HCT116 (cell line): Measurements from ENCODE around the gene CA11. TPM values are rescaled to one million over a fixed set of nuclear protein-coding genes. Genes with fewer than 3 reads are reported as not detected.

Source experiments
- ATAC-seq: fragments of 200-7000 bp; cut with Tn5 transposase; 2 replicates; pipeline ENCODE4 v1.9.1; 2020; ENCODE audit warnings: mild to moderate bottlenecking, moderate library complexity
- BruUV-seq: library from RNA; stranded (reverse); fragments of 400-500 nt; replicated peaks from 2 replicates; lab custom pipeline; 2021; lab: Mats Ljungman, UMichigan
- CTCF ChIA-PET: fragments of 300-600 bp; sonication (Branson Sonifier 250); formaldehyde crosslinking; loops from one replicate; lab custom pipeline; 2021; ENCODE audit warnings: antibody characterized with exemption; lab: Charles Lee
- POLR2A ChIA-PET: fragments of 300-600, 350-600 bp; sonication (Branson Sonifier 250); formaldehyde crosslinking; loops from one replicate; lab custom pipeline; 2021; ENCODE audit warnings: antibody characterized with exemption; lab: Charles Lee
- RAD21 ChIA-PET, 2 experiments: fragments of 300-600 bp; sonication (Branson Sonifier 250); formaldehyde crosslinking; loops; one replicate each; lab custom pipeline; 2023; ENCODE audit warnings: low total read pairs in 2 of 2; ENCODE audit not compliant: uncharacterized antibody in 2 of 2, unreplicated experiment in 2 of 2, low non-redundant PET in 1 of 2; lab: Charles Lee
- DNase-seq: peaks from one replicate; pipeline ENCODE4 v3.0.0-alpha.2; 2010; ENCODE audit warnings: low read depth, low spot score
- H2AFZ ChIP-seq: fragments of 200-600 bp; shearing (Covaris generic), sonication (generic); 2 replicates; pipeline ENCODE4 v1.6.1; 2017; ENCODE audit warnings: low read depth, mixed run types, mixed read lengths, antibody characterized with exemption, low read length; ENCODE audit not compliant: poor library complexity, severe bottlenecking
- H3K27ac ChIP-seq: 2 replicates; pipeline ENCODE4 v1.5.1; 2012; ENCODE audit warnings: low read depth, low read length
- H3K27me3 ChIP-seq: fragments of 200-600 bp; sonication (generic); 2 replicates; pipeline ENCODE4 v1.6.1; 2016; ENCODE audit warnings: mixed run types, low read length, mixed read lengths; ENCODE audit not compliant: insufficient read depth
- H3K36me3 ChIP-seq, 2 experiments: fragments of 200-500 bp in 1 of 2; fragments of 200-600 bp in 1 of 2; sonication (Bioruptor generic) in 1 of 2; sonication (generic) in 1 of 2; 2 replicates each; pipeline versions ENCODE4 v1.5.1 to v1.6.1; 2014 to 2016; ENCODE audit warnings: low read length in 2 of 2, inconsistent platforms in 1 of 2, mixed read lengths in 1 of 2, mixed run types in 1 of 2; ENCODE audit not compliant: insufficient read depth in 2 of 2, control insufficient read depth in 1 of 2
- H3K4me1 ChIP-seq, 2 experiments: fragments of 200-600 bp in 1 of 2; sonication (generic) in 1 of 2; 2 replicates each; pipeline versions ENCODE4 v1.5.1 to v1.6.1; 2012 to 2017; ENCODE audit warnings: low read length in 2 of 2, inconsistent platforms in 1 of 2, mild to moderate bottlenecking in 1 of 2, mixed read lengths in 1 of 2, mixed run types in 1 of 2, moderate library complexity in 1 of 2; ENCODE audit not compliant: insufficient read depth in 2 of 2, control insufficient read depth in 1 of 2
- H3K4me2 ChIP-seq: fragments of 200-600 bp; sonication (generic); 2 replicates; pipeline ENCODE4 v1.6.1; 2017; ENCODE audit warnings: mixed run types, low read length, mixed read lengths
- H3K4me3 ChIP-seq, 2 experiments: fragments of 200-600 bp in 1 of 2; sonication (generic) in 1 of 2; replicated peaks in 1 of 2; 2 replicates each; pipeline ENCODE4 v1.5.1; 2011 to 2016; ENCODE audit warnings: low read length in 2 of 2, control low read depth in 1 of 2, low read depth in 1 of 2, mild to moderate bottlenecking in 1 of 2, mixed read lengths in 1 of 2, mixed run types in 1 of 2
- H3K79me2 ChIP-seq: fragments of 200-600 bp; sonication (generic); 2 replicates; pipeline ENCODE4 v1.6.1; 2017; ENCODE audit warnings: mild to moderate bottlenecking, mixed run types, low read length, moderate library complexity, mixed read lengths; ENCODE audit not compliant: insufficient read depth
- H3K9ac ChIP-seq: fragments of 200-600 bp; sonication (generic); 2 replicates; pipeline ENCODE4 v1.6.1; 2016; ENCODE audit warnings: low read length, mixed read lengths
- H3K9me2 ChIP-seq: fragments of 200-600 bp; sonication (generic), shearing (Covaris generic); 2 replicates; pipeline ENCODE4 v1.6.1; 2017; ENCODE audit warnings: mixed run types, mild to moderate bottlenecking, moderate library complexity; ENCODE audit not compliant: insufficient read depth
- H3K9me3 ChIP-seq, 2 experiments: fragments of 200-500 bp in 1 of 2; fragments of 200-600 bp in 1 of 2; sonication (Bioruptor generic) in 1 of 2; sonication (generic) in 1 of 2; 2 replicates each; pipeline ENCODE4 v1.6.1; 2014 to 2017; ENCODE audit warnings: low read length in 2 of 2, mixed read lengths in 2 of 2, inconsistent platforms in 1 of 2, low read depth in 1 of 2, mild to moderate bottlenecking in 1 of 2, mixed run types in 1 of 2, moderate library complexity in 1 of 2; ENCODE audit not compliant: control insufficient read depth in 1 of 2, insufficient read depth in 1 of 2
- H4K20me1 ChIP-seq: fragments of 200-600 bp; sonication (generic), shearing (Covaris generic); 2 replicates; pipeline ENCODE4 v1.6.1; 2017; ENCODE audit warnings: mixed run types, mild to moderate bottlenecking, moderate library complexity; ENCODE audit not compliant: insufficient read depth
- CBX3 ChIP-seq: IDR thresholded peaks from 2 replicates; pipeline ENCODE4 v1.6.1; 2012; ENCODE audit warnings: low read depth
- CEBPB ChIP-seq: IDR thresholded peaks from 2 replicates; pipeline ENCODE4 v1.6.1; 2012; ENCODE audit warnings: low read depth
- FOSL1 ChIP-seq: IDR thresholded peaks from 2 replicates; pipeline ENCODE4 v1.6.1; 2012; ENCODE audit warnings: low read depth
- POLR2AphosphoS5 ChIP-seq: IDR thresholded peaks from 2 replicates; pipeline ENCODE4 v1.6.1; 2011; ENCODE audit warnings: mild to moderate bottlenecking, low read depth, low read length, moderate library complexity
- SP1 ChIP-seq: IDR thresholded peaks from 2 replicates; pipeline ENCODE4 v1.6.1; 2012; ENCODE audit warnings: low read depth
- SRF ChIP-seq: IDR thresholded peaks from 2 replicates; pipeline ENCODE4 v1.6.1; 2012; ENCODE audit warnings: low read depth
- ZNF274 ChIP-seq: fragments of 200-500 bp; sonication (Bioruptor generic); IDR thresholded peaks from 2 replicates; pipeline ENCODE4 v1.6.1; 2014; ENCODE audit warnings: mild to moderate bottlenecking, low read depth, low read length, inconsistent platforms
- intact Hi-C: fragments of 100-400 bp; cut with micrococcal nuclease; formaldehyde crosslinking; loops from 2 replicates; pipeline ENCODE4 v1.10.0; 2022
- total RNA-seq: library from RNA; stranded (reverse); gene quantifications from one replicate; pipeline ENCODE4 v1.2.1, GENCODE V29; 2021; ENCODE audit not compliant: unreplicated experiment
- TF ChIP-seq, protein P1 (sequence below): IDR thresholded peaks from 2 replicates; pipeline ENCODE4 v1.6.1; 2012

Gene CA11
- total RNA-seq, 1 experiment from 2014 or later, result 29.6 TPM

DNA sequence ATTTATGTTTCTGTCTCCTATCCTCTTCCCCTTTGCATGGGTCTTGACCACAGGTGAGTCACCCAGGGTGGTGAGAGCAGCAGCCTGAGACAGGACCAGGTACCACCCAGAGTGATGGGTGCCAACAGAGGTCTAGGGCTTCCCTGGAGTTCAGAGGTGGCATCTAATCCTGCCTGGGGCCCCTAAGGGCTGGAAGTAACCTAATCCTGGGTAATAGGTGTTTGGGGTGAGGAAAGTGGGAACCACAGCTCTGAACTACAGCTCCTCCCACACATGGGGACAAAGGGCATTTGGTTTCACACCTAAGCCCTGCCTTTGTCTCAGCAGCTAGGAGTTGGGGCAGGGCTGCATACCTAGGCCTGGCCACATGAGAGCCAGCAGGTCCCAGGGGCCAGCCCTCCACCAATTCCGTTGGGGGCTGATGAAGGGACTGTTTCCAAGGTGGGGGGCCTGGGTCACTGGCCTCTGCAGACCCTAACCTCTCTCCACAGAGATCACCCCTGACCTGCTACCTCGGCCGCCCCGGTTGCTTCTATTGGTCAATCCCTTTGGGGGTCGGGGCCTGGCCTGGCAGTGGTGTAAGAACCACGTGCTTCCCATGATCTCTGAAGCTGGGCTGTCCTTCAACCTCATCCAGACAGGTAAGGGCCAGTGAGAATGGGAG lies 18.7 kb downstream of the CA11 start (continued):
- TF ChIP-seq, protein P1, sequence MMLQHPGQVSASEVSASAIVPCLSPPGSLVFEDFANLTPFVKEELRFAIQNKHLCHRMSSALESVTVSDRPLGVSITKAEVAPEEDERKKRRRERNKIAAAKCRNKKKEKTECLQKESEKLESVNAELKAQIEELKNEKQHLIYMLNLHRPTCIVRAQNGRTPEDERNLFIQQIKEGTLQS, result no peak
- TF ChIP-seq SRF, result no peak
- no peak for TF ChIP-seq ZNF274
- no peak for TF ChIP-seq CBX3
- TF ChIP-seq POLR2AphosphoS5, result no peak; the same call in 1 of the 2 replicates

DNA sequence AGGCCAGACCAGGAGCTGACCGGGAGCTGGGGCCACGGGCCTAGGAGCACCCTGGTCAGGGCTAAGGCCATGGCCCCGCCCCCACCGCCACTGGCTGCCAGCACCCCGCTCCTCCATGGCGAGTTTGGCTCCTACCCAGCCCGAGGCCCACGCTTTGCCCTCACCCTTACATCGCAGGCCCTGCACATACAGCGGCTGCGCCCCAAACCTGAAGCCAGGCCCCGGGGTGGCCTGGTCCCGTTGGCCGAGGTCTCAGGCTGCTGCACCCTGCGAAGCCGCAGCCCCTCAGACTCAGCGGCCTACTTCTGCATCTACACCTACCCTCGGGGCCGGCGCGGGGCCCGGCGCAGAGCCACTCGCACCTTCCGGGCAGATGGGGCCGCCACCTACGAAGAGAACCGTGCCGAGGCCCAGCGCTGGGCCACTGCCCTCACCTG lies 20.1 kb downstream of the CA11 start:
- ATAC-seq (no peak), DNase-seq (no peak)
- Histone ChIP-seq H3K79me2 (peaks cover 21% of the 10 kb centered on the region; the same call in 1 of the 2 replicates), H3K4me2 (no peak overlapping the region), H3K4me1 (peaks cover 32 to 44% of the 10 kb centered on the region in 2 experiments), H3K27ac (peak overlapping the region; percentile 39; the same call in 1 of the 2 replicates), H3K9me3 (no peaks in the 10 kb centered on the region), H4K20me1 (no peaks in the 10 kb centered on the region), H2AFZ (no peak overlapping the region), H3K36me3 (0 out of 4 replicates have a peak, but pooled peaks cover 0 to 4% of the 10 kb centered on the region in 2 experiments), H3K4me3 (no peak overlapping the region), H3K27me3 (no peaks in the 10 kb centered on the region), H3K9me2 (no peaks in the 10 kb centered on the region), H3K9ac (no peak overlapping the region)
- intact Hi-C loops, result no loop called here
- TF ChIP-seq CEBPB (no peak), CBX3 (no peak), SP1 (no peak), FOSL1 (no peak)
- CTCF ChIA-PET, result no interaction called here
- POLR2A ChIA-PET, result interaction anchor here (1.0 kb wide), 1 partner anchor 9 kb away, joined by 3 read pairs; no protein-coding TSS in a partner anchor
- RAD21 ChIA-PET, result no interaction called here
- no TSS peak for BruUV-seq
